Stomach (tissue), 9 donors: ENCODE measurements around the gene TBXAS1. TPM values are rescaled to one million over a fixed set of nuclear protein-coding genes. Genes with fewer than 3 reads are reported as not detected.

ENCODE experiments used
- DNase-seq, 2 donors: peaks; one replicate each; pipeline versions ENCODE4 v3.0.0 to v3.0.0-alpha.2; 2013 to 2019
- H3K27ac ChIP-seq, 5 donors: fragments of 200-600 bp in 4 of 5; sonication (generic) in 4 of 5; one replicate each; pipeline ENCODE4 v1.5.1; 2013 to 2019; ENCODE audit warnings: mild to moderate bottlenecking in 1 of 5, moderate library complexity in 1 of 5
- H3K27me3 ChIP-seq, 3 donors: fragments of 200-600 bp; sonication (generic); one replicate each; pipeline ENCODE4 v1.5.1; 2017 to 2019; ENCODE audit warnings: mixed run types in 1 of 3
- H3K36me3 ChIP-seq, 4 donors: fragments of 200-600 bp; sonication (generic); 1 replicate in 3 of 4; 2 replicates in 1 of 4; pipeline ENCODE4 v1.5.1; 2016 to 2019
- H3K4me1 ChIP-seq, 4 donors: fragments of 200-600 bp; sonication (generic); one replicate each; pipeline ENCODE4 v1.5.1; 2016 to 2019
- H3K4me3 ChIP-seq, 4 donors: fragments of 200-600 bp; sonication (generic) in 3 of 4; one replicate each; pipeline ENCODE4 v1.5.1; 2016 to 2019; ENCODE audit warnings: mild to moderate bottlenecking in 1 of 4
- H3K9me3 ChIP-seq, 4 donors: fragments of 200-600 bp; sonication (generic); one replicate each; pipeline ENCODE4 v1.5.1; 2016 to 2019
- CTCF ChIP-seq, 7 experiments: fragments of 450-650 bp in 4 of 7; fragments of 200-600 bp in 3 of 7; sonication (generic) in 3 of 7; IDR thresholded peaks; one replicate each; pipeline ENCODE4 v1.5.1; 2016 to 2019; ENCODE audit warnings: antibody characterized with exemption in 7 of 7, control low read depth in 2 of 7, mild to moderate bottlenecking in 1 of 7
- EP300 ChIP-seq: sonication (generic); formaldehyde crosslinking; IDR thresholded peaks from one replicate; pipeline ENCODE4 v1.6.1; 2017; ENCODE audit warnings: antibody characterized with exemption
- POLR2A ChIP-seq, 4 donors: fragments of 450-650 bp; IDR thresholded peaks; one replicate each; pipeline ENCODE4 v1.6.1; 2016; ENCODE audit warnings: antibody characterized with exemption in 4 of 4, control low read depth in 2 of 4, mild to moderate bottlenecking in 1 of 4, moderate library complexity in 1 of 4
- POLR2AphosphoS5 ChIP-seq, 3 donors: sonication (generic); formaldehyde crosslinking; IDR thresholded peaks; one replicate each; pipeline ENCODE4 v1.6.1; 2016; ENCODE audit warnings: antibody characterized with exemption in 3 of 3
- WGBS, 5 donors: extraction: QIAGEN DNeasy Blood & Tissue Kit in 3 of 5; methylation state at CpG; one replicate each; pipeline versions ENCODE4 v1.1.5 to v1.1.7; 2013 to 2018; 5-methylcytosine and 5-hydroxymethylcytosine counted together
- intact Hi-C: fragments of 100-400 bp; cut with DNase I; formaldehyde crosslinking; loops from one replicate; pipeline ENCODE4 v1.15.1; 2023; ENCODE audit warnings: low total_unique reads
- polyA plus RNA-seq, 3 donors: library from polyadenylated mRNA; stranded (reverse); fragments of 200-250 nt; gene quantifications; one replicate each; pipeline ENCODE4 v1.2.3, GENCODE V29; 2013
- total RNA-seq, 5 donors: library from RNA; depleted of rRNA; stranded (reverse); fragments of >200 nt; gene quantifications; one replicate each; pipeline versions ENCODE4 v1.1.0 to v1.2.3, GENCODE V29; 2014 to 2016
- donor health status: healthy with polysubstance abuse.
- donor health status: Bipolar disorder and iron deficiency.
- donor health status: healthy.

TBXAS1 gene
- total and polyA plus RNA-seq, 8 donors = 1.4 to 92.8 (median 15.1) TPM

- TF ChIP-seq CTCF (IDR thresholded peaks at IDR 0.05) (no peak), POLR2AphosphoS5 (IDR thresholded peaks at IDR 0.05) (no peak), POLR2A (IDR thresholded peaks at IDR 0.05) (no peak), EP300 (no peak)
- WGBS, 5 donors = 91 to 98% (median 96%) methylated on average over 7 of the region's 7 CpGs
- Histone ChIP-seq H3K36me3 (no peaks in the 10 kb centered on the region), H3K27ac (no peak overlapping the region), H3K4me1 (peaks cover 0 to 12% (median 5%) of the 10 kb centered on the region in 4 donors), H3K27me3 (no peaks in the 10 kb centered on the region), H3K9me3 (no peaks in the 10 kb centered on the region), H3K4me3 (no peak overlapping the region)
- intact Hi-C loops = no loop called here
- DNase-seq = no peak
Measured at GRCh38 chr7:139866047-139866837, 37.2 kb downstream of the TBXAS1 start.

- intact Hi-C loops = no loop called here
- WGBS, 5 donors = 86 to 92% (median 89%) methylated on average over 8 of the region's 8 CpGs
Measured at GRCh38 chr7:139867847-139868246, 38.8 kb downstream of the TBXAS1 start.

GRCh38 chr7:139869886-139870285 is 40.8 kb downstream of the TBXAS1 start:
- TF ChIP-seq EP300 = no peak
- TF ChIP-seq CTCF (IDR thresholded peaks at IDR 0.05) = no peak
- no peak for TF ChIP-seq POLR2A (IDR thresholded peaks at IDR 0.05)
- TF ChIP-seq POLR2AphosphoS5 (IDR thresholded peaks at IDR 0.05) = no peak
- WGBS, 5 donors = 74 to 87% (median 77%) methylated on average over 2 of the region's 2 CpGs
- Histone ChIP-seq H3K4me1 (peaks cover 0 to 18% (median 11%) of the 10 kb centered on the region in 4 donors), H3K27ac (no peak overlapping the region), H3K9me3 (no peaks in the 10 kb centered on the region), H3K27me3 (no peaks in the 10 kb centered on the region), H3K36me3 (peaks cover 0 to 5% (median 0%) of the 10 kb centered on the region in 4 donors), H3K4me3 (no peak overlapping the region)
- DNase-seq = no peak
- intact Hi-C loops = no loop called here

More at GRCh38 chr7:139867847-139868246, 38.8 kb downstream of the TBXAS1 start:
- DNase-seq = no peak
- TF ChIP-seq CTCF (IDR thresholded peaks at IDR 0.05) (no peak), POLR2AphosphoS5 (IDR thresholded peaks at IDR 0.05) (no peak), EP300 (no peak), POLR2A (IDR thresholded peaks at IDR 0.05) (no peak)
- Histone ChIP-seq H3K9me3 (no peaks in the 10 kb centered on the region), H3K36me3 (peaks cover 0 to 5% (median 0%) of the 10 kb centered on the region in 4 donors), H3K27me3 (no peaks in the 10 kb centered on the region), H3K4me3 (no peak overlapping the region), H3K27ac (no peak overlapping the region), H3K4me1 (peaks cover 0 to 21% (median 11%) of the 10 kb centered on the region in 4 donors)

GRCh38 chr7:139870380-139870779 is 41.3 kb downstream of the TBXAS1 start:
- DNase-seq = no peak
- no peaks in the 10 kb centered on the region for H3K9me3 ChIP-seq
- TF ChIP-seq EP300 = no peak
- no peak for TF ChIP-seq POLR2A (IDR thresholded peaks at IDR 0.05)
- no peak for TF ChIP-seq POLR2AphosphoS5 (IDR thresholded peaks at IDR 0.05)
- TF ChIP-seq CTCF (IDR thresholded peaks at IDR 0.05) = no peak
- H3K4me1 ChIP-seq = peaks cover 0 to 18% (median 11%) of the 10 kb centered on the region in 4 donors
- intact Hi-C loops = no loop called here
- no peaks in the 10 kb centered on the region for H3K27me3 ChIP-seq
- peaks cover 0 to 5% (median 0%) of the 10 kb centered on the region in 4 donors for H3K36me3 ChIP-seq
- no peak overlapping the region for H3K4me3 ChIP-seq
- peak overlapping the region in 3 of 5 donors; percentile 10 to 56 (median 47) for H3K27ac ChIP-seq
- 71 to 88% (median 78%) methylated on average over 7 of the region's 7 CpGs for WGBS, 5 donors
